ENCODE data around the gene PARP3.
"Not testable (repeated sequence)": the region's sequence is repeated elsewhere in the genome, so short reads cannot be mapped to it uniquely, and the experiment has no call there.

The PARP3 gene

GRCh38 chr3:51985063-51985462 lies 42.9 kb downstream of the PARP3 start:
- no peak for DNase-seq (ENCODE audit: low read depth)

- no peak for DNase-seq (ENCODE audit: low read depth)
Observed at GRCh38 chr3:51986010-51986947, 44.1 kb downstream of the PARP3 start.

- no peak for DNase-seq (ENCODE audit: low read depth)
Observed at GRCh38 chr3:51987568-51987967, 45.4 kb downstream of the PARP3 start.

GRCh38 chr3:51988286-51989146 lies 46.4 kb downstream of the PARP3 start:
- no peak for DNase-seq (ENCODE audit: low read depth)

- DNase-seq (ENCODE audit: low read depth) = not testable (repeated sequence)
Observed at GRCh38 chr3:51990501-51990971, 48.4 kb downstream of the PARP3 start.

- DNase-seq (ENCODE audit: low read depth) = no peak
Observed at GRCh38 chr3:51992017-51992682, 50.0 kb downstream of the PARP3 start.

- not testable (repeated sequence) for DNase-seq (ENCODE audit: low read depth)
Observed at GRCh38 chr3:51993657-51994056, 51.5 kb downstream of the PARP3 start.

- no peak for DNase-seq (ENCODE audit: low read depth)
Observed at GRCh38 chr3:51994530-51994929, 52.4 kb downstream of the PARP3 start.

GRCh38 chr3:51995346-51996163 lies 53.4 kb downstream of the PARP3 start, which contains the start of gene RPL29:
TSS of gene RPL29 (minus strand) at chr3:51995895. CDS start at chr3:51995461, 434 bp downstream.
- DNase-seq (ENCODE audit: low read depth) = peak; percentile 86

GRCh38 chr3:51997172-51997571 lies 55.0 kb downstream of the PARP3 start:
- no peak for DNase-seq (ENCODE audit: low read depth)

- no peak for DNase-seq (ENCODE audit: low read depth)
Observed at GRCh38 chr3:51997935-51998596, 55.9 kb downstream of the PARP3 start.

Data from HS-27A (cell line).